22Rv1 (cell line): Measurements from ENCODE around the gene SPATA12.

ENCODE experiments used
- ZFX ChIP-seq: fragments of 450-650 bp; IDR thresholded peaks from 2 replicates; pipeline ENCODE4 v1.6.1; 2017; ENCODE audit warnings: antibody characterized with exemption, borderline replicate concordance
- TF ChIP-seq, protein P1 (sequence below): fragments of 450-650 bp; IDR thresholded peaks from 2 replicates; pipeline ENCODE4 v1.5.1; 2017; ENCODE audit warnings: mild to moderate bottlenecking

DNA sequence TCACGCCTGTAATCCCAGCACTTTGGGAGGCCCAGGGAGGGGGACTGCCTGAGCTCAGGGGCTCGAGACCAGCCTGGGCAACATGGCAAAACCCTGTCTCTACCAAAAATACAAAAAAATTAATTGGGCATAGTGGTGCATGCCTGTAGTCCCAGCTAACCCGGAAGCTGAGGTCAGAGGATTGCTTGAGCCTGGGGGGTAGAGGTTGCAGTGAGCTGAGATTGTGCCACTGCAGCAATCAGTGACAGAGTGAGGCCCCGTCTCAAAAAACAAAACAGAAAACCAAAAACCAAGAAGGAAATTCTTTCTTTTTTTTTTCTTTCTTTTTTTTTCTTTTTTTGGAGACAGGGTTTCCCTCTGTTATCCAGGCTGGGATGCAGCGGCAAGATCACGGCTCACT is 3.5 kb downstream of the SPATA12 start:
- TF ChIP-seq, protein P1, sequence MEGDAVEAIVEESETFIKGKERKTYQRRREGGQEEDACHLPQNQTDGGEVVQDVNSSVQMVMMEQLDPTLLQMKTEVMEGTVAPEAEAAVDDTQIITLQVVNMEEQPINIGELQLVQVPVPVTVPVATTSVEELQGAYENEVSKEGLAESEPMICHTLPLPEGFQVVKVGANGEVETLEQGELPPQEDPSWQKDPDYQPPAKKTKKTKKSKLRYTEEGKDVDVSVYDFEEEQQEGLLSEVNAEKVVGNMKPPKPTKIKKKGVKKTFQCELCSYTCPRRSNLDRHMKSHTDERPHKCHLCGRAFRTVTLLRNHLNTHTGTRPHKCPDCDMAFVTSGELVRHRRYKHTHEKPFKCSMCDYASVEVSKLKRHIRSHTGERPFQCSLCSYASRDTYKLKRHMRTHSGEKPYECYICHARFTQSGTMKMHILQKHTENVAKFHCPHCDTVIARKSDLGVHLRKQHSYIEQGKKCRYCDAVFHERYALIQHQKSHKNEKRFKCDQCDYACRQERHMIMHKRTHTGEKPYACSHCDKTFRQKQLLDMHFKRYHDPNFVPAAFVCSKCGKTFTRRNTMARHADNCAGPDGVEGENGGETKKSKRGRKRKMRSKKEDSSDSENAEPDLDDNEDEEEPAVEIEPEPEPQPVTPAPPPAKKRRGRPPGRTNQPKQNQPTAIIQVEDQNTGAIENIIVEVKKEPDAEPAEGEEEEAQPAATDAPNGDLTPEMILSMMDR, result no peak
- TF ChIP-seq ZFX, result no peak
